Activated CD8-positive, alpha-beta memory T cell treated with anti-CD3 and anti-CD28 coated beads for 4 hours (primary cell): Measurements from ENCODE around the gene COX7A2L.
"Not testable (repeated sequence)": the region's sequence is repeated elsewhere in the genome, so short reads cannot be mapped to it uniquely, and the experiment has no call there.

Experiments
- DNase-seq, 2 donors: peaks; one replicate each; pipeline ENCODE4 v3.0.0-alpha.2; 2020; ENCODE audit warnings: low read depth in 2 of 2

COX7A2L gene

GRCh38 chr2:42360890-42361727 lies at the start of gene COX7A2L:
COX7A2L (minus strand) TSS chr2:42361217; CDS start chr2:42361161, 56 bp downstream.
- peak; percentile 92 to 94 for DNase-seq

DNA sequence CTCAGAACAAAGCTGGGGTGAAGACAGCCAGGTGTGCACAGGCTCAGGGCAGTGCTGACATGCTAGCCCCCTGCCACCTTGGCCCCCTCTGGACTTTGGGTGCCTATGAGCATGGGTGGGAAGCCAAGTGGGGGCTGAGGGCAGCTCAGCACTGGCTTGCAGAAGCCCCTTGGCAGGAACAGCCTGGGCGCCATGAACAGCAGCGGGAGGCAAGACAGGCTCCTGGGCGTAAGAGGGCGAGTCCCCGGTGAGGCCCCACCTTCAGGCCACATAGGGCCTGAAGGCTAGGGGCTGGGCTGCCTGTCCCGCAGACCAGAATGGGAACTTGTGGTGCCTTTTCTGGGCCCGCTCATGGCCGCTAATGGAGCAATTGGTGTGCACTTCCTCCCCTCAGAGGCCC lies 47.0 kb upstream of the COX7A2L start:
- no peak for DNase-seq

DNA sequence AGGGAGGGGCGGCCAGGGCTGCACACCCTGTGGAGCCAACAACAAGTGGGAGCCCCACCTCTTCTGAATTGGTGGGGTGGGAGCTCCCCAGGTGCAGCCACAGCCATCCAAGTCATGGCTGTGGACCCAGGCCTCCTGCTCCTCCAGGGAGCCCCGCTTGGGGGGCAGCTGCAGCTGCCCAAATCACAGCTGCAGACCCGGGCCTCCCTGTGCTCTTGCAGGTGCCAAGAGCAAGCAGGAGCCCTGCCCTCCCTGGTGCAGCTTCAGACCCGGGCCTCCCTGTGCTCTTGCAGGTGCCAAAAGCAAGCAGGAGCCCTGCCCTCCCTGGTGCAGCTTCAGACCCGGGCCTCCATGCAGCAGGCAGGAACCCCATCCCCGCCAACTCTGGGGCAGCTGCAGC lies 46.5 kb upstream of the COX7A2L start:
- no peak for DNase-seq

DNA sequence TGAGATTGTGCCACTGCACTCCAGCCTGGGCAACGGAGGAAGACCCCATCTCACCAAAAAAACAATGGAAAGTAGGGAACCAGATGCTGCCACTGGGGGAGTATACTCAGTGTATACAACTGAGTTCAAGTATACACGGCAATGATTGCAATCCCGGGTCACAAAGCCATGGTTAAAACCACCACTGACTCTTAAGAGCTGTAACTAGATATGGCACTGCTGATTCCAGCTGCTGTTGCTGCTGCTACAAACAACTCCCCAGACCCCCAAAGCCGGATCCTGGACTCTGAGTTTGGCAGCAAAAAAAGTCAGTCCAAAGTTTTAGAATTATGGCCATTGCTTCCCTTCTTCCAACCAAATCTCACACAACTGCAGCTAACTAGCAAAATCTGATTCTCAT lies 43.7 kb upstream of the COX7A2L start:
- DNase-seq: no peak

- no peak for DNase-seq
Measured at GRCh38 chr2:42401773-42402172, 40.8 kb upstream of the COX7A2L start.

DNA sequence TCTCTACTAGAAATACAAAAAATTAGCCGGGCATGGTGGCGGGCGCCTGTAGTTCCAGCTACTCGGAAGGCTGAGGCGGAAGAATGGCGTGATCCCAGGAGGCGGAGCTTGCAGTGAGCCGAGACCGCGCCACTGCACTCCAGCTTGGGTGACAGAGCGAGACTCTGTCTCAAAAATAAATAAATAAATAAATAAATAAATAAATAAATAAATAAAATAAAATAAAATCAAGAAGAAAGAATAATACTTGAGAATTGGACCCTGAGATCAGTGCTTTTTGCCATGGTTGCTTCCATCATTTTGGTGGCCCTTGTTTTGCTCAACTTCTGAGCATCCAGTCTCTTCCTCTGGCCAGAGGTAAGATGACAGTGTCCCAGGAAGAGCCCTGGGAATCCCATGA lies 37.0 kb upstream of the COX7A2L start:
- not testable (repeated sequence) for DNase-seq

GRCh38 chr2:42393320-42393719 lies 32.3 kb upstream of the COX7A2L start:
- DNase-seq: not testable (repeated sequence)

GRCh38 chr2:42392191-42392590 lies 31.2 kb upstream of the COX7A2L start:
- no peak for DNase-seq

- no peak for DNase-seq
Measured at GRCh38 chr2:42390401-42390969, 29.5 kb upstream of the COX7A2L start.

GRCh38 chr2:42386682-42387081 lies 25.7 kb upstream of the COX7A2L start:
- no peak for DNase-seq

DNA sequence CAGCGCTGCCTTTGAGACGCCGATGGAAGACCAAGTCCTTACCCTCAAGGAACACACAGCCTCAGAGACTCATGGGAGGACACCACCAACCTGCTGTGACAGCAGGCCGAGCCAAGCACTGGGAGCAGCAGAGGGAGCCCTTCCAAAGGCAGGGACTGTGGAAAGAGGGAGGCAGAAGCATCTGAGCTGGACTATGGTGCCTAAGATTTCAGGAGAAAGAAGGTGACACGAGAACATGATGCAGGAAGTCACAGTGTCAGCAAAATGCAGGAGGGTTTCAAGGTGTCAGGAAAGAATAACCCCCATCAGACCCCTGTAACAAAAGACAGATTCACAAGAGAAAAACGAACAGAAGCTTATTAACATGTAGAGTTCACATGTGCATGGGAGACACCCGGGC lies 24.2 kb upstream of the COX7A2L start:
- DNase-seq: no peak

DNA sequence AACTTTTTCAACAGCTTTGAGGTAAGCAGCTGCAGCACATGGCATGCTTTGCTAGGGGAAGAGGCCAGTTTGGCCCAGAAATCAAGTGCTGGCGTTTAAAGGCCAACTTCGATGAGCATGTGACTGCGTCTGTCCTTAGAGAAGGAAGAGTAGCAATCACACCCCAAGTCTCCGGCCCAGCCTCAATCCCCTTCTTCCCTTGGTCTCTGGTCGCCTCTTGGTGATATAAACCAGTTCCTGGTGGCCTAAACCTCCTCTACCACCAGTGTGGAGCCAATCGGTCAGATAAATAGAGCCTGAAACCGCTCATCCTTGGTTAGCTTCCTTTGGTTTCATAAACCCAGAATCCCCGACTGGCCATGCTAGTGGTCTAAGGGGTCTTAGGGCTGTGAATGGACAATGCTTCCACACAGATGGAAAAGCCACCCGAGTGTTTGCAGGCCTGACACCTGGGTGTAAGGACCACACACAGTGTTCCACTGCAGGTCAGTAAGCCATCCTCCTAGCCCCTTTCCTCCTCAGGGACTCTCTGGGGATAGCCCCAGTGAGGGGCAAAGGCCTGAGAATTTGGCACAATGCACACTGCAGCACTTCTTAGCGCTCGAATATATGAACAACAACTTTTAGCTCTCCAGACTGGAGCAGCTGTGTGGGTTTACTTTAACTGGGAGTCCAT lies 23.0 kb upstream of the COX7A2L start:
- no peak for DNase-seq

DNA sequence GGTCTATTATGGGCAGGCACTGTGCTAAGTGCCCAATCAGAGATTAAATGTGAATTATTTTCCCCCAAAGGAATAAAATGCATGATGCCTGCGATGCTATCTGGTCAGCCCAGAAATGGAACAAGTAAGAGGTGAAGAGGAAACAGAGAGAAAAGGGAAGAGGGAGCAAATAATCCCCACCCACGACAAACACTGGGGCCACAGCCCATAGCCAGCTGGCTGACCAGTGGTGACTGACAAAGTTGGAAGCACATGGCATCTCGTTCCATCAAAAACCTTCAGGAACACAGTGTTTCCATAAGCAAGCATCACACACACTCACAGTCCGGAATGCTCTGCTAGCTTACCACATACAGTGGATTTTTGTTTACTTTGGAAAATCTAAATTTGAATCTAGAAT lies 21.1 kb upstream of the COX7A2L start:
- DNase-seq: no peak

GRCh38 chr2:42380026-42380425 lies 19.0 kb upstream of the COX7A2L start:
- DNase-seq: not testable (repeated sequence)

DNA sequence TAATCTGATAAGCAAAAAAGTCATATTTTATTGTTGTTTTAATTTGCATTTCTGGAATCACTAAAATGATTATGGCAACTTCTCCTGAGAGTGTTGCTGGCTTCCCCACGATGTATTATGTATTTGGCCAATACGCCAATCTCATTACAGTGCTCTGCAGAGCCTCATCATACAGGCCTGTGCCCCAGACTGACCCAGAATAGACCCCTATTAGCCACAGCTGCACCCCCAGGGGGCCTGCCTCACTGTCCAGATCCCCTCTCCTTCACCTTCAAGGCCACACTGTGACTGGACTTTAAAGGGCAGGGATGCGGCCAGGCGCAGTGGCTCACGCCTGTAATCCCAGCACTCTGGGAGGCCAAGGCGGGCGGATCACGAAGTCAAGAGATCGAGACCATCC lies 17.4 kb upstream of the COX7A2L start:
- no peak for DNase-seq

GRCh38 chr2:42376758-42377157 lies 15.7 kb upstream of the COX7A2L start:
- DNase-seq: no peak

- DNase-seq: no peak
Measured at GRCh38 chr2:42372474-42373200, 11.6 kb upstream of the COX7A2L start.

DNA sequence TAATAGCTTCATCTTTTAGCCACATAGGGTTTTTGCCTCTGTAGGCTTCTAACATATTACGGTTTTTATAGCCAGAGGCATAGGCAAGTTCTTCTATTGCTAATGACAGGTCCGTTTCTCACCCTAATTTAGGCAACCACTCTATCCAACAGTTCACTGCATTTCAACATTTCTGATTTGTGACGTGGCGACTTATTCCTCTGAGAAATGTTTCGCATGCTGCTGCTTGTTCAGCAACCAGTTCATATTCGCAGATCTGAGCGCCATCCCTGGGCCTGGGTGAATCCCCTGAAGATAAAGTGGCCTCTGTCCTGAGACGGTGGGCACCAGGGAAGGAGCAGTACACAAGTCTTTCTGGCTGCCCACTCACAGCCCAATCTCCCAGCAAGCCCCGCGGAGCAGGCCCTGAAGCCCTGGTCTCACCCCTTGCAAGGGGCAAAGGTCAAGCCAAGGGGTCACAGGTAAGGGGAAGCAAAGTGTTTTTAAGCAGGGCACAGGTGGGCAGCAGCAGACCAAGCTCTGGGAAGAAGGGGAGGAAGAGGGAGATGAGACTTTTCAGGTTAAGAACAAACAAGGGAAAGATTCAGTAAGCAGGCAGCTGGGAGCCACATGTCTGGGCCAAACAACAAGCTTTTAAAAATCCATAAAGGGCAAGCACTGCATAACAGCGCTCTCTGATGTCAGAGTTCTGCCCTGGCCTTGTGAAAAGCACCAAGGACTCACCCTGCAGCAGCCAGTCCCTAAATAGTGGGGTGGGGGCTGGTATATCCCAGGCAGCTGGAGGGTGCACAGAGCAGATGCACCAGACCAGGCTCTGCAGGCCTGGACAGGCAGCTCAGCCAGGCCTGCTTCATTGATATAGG lies 10.8 kb upstream of the COX7A2L start:
- DNase-seq: no peak

DNA sequence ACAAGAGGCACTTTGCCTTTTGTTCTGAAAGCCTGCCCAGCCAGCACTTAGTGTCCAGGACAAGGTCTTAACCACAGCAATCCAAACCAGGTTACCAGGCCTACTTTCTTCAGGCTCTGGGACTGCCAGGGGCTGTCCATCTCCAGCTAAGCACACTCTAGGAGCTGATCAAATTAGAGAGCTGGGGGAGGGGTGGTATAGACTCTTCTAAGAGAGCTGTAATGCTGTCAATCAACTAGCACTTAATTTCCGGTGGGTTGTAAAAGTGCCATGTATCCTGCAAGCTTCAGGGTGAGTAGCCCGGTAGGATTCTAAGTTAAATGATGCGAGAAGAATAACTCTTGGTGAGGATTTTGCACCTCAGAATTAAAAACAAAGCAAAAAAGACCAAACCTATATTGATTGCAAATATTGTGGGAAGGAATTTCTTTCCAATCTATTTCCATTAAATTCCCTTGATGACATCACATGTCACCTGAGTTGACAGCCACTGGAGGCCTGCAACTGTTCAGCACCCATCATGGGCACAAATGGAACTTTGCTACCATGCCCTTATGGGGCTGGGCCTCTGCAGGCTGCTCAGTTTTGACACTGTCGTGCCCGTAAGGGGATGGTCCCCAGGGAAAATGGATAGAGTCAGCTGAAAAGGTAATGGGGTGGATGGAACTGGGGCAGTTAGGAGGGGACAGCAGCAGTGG lies 8.7 kb upstream of the COX7A2L start:
- DNase-seq: no peak

DNA sequence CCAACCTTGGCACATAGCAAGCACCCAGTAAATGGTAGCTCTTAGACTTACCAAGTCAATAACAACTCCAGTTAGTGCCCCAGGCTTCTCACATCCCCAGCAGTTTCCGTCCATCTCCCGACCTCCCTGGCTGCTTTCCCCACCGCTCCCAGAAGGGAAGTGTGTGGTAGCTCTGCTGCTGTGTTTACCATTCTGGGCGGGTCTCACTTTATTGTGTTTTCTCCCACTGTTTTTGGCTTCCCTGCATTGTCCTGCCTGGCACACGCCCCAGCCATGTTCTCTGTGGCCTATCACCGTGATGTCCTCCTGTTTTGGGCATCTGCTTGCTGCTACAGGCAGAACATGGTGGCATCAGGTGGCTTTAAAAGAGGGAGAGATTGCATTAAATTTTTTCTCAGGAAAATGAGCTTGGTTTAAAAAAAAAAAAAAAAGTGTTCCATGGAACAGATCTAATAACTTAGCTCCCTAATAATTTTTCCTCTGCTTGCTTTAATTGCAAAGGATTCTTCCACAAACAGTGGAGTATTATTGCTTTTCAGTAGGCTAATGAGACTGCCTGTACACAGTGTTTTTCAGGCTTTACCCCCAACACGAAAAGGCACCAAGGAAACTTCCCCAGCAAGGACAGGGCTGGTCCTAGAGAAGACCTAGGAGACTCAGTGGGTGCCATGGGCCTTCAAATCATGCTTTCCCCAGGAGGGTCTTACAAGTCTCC lies 8.0 kb upstream of the COX7A2L start:
- DNase-seq: no peak
